ENCODE results near the gene MOB1A.
"Not testable (repeated sequence)": the region's sequence is repeated elsewhere in the genome, so short reads cannot be mapped to it uniquely, and the experiment has no call there.

Gene MOB1A

GRCh38 chr2:74148457-74149246 is 30.0 kb downstream of the MOB1A start:
- no peak for DNase-seq (ENCODE audit: low spot score)

GRCh38 chr2:74147727-74148456 is 30.8 kb downstream of the MOB1A start, which contains the start of gene BOLA3:
BOLA3 (minus strand) TSS chr2:74147912; CDS start chr2:74147874, 38 bp downstream.
- DNase-seq (ENCODE audit: low spot score) = peak; percentile 100

- DNase-seq (ENCODE audit: low spot score) = no peak
These were observed 31.6 kb downstream of the MOB1A start for GRCh38 chr2:74146929-74147726.

GRCh38 chr2:74142340-74142739 is 36.3 kb downstream of the MOB1A start:
- no peak for DNase-seq (ENCODE audit: low spot score)

- DNase-seq (ENCODE audit: low spot score) = peak; percentile 78
These were observed 39.9 kb downstream of the MOB1A start for GRCh38 chr2:74138600-74139323.

GRCh38 chr2:74137651-74138599 is 40.8 kb downstream of the MOB1A start:
- DNase-seq (ENCODE audit: low spot score) = no peak

- DNase-seq (ENCODE audit: low spot score) = no peak
These were observed 46.8 kb downstream of the MOB1A start for GRCh38 chr2:74131901-74132300.

- no peak for DNase-seq (ENCODE audit: low spot score)
These were observed 48.3 kb downstream of the MOB1A start for GRCh38 chr2:74130211-74130995.

GRCh38 chr2:74128206-74128605 is 50.5 kb downstream of the MOB1A start:
- no peak for DNase-seq (ENCODE audit: low spot score)

- not testable (repeated sequence) for DNase-seq (ENCODE audit: low spot score)
These were observed 54.7 kb downstream of the MOB1A start for GRCh38 chr2:74123955-74124354.

- not testable (repeated sequence) for DNase-seq (ENCODE audit: low spot score)
These were observed 56.8 kb downstream of the MOB1A start for GRCh38 chr2:74121846-74122245.

- DNase-seq (ENCODE audit: low spot score) = peak; percentile 83
These were observed 58.5 kb downstream of the MOB1A start for GRCh38 chr2:74119912-74120825.

GRCh38 chr2:74119339-74119738 is 59.3 kb downstream of the MOB1A start:
- no peak for DNase-seq (ENCODE audit: low spot score)

GRCh38 chr2:74111380-74111779 is 67.3 kb downstream of the MOB1A start:
- no peak for DNase-seq (ENCODE audit: low spot score)

GRCh38 chr2:74110537-74110936 is 68.1 kb downstream of the MOB1A start:
- no peak for DNase-seq (ENCODE audit: low spot score)

GRCh38 chr2:74109551-74109950 is 69.1 kb downstream of the MOB1A start:
- no peak for DNase-seq (ENCODE audit: low spot score)

GRCh38 chr2:74107071-74107470 is 71.6 kb downstream of the MOB1A start:
- DNase-seq (ENCODE audit: low spot score) = peak; percentile 52

- DNase-seq (ENCODE audit: low spot score) = no peak
These were observed 73.3 kb downstream of the MOB1A start for GRCh38 chr2:74105413-74105812.

- no peak for DNase-seq (ENCODE audit: low spot score)
These were observed 73.8 kb downstream of the MOB1A start for GRCh38 chr2:74104839-74105238.

Measured in iPS-NIHi11 (cell line).